ENCODE results near the gene HDAC3. TPM values are rescaled to one million over a fixed set of nuclear protein-coding genes. Genes with fewer than 3 reads are reported as not detected.

The HDAC3 gene
- total RNA-seq, 1 experiment from 2014 or later = 91.9 TPM

DNA sequence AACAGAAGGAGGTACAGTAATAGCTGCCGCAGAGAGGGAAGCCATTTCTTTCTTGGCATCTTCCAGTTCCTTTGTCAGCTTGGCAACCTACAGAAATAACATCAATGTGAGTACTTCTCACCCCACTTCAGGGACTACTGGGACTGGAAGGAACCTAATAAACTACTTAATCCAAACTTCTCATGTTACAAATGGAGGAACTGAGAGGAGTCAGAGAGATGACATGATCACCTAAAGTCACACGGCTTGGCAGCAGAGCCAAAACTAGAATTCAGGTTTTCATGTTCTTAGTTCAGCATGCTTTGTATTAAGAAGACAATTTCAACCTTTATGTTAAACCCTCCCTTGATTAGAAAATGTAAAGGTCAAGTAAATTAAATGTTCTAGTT is 62.5 kb downstream of the HDAC3 start:
- ATAC-seq (no peak), DNase-seq (ENCODE audit: low read depth, low spot score) (no peak)
- intact Hi-C loops (cut with micrococcal nuclease) = no loop called here
- no peaks in the 10 kb centered on the region for H3K27me3 ChIP-seq (ENCODE audit: insufficient read depth, low read length)
- TF ChIP-seq, protein P1, sequence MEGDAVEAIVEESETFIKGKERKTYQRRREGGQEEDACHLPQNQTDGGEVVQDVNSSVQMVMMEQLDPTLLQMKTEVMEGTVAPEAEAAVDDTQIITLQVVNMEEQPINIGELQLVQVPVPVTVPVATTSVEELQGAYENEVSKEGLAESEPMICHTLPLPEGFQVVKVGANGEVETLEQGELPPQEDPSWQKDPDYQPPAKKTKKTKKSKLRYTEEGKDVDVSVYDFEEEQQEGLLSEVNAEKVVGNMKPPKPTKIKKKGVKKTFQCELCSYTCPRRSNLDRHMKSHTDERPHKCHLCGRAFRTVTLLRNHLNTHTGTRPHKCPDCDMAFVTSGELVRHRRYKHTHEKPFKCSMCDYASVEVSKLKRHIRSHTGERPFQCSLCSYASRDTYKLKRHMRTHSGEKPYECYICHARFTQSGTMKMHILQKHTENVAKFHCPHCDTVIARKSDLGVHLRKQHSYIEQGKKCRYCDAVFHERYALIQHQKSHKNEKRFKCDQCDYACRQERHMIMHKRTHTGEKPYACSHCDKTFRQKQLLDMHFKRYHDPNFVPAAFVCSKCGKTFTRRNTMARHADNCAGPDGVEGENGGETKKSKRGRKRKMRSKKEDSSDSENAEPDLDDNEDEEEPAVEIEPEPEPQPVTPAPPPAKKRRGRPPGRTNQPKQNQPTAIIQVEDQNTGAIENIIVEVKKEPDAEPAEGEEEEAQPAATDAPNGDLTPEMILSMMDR (IDR thresholded peaks at IDR 0.05 in 2 of 3, conservative IDR thresholded peaks at IDR 0.05 in 1 of 3; ENCODE audit: borderline replicate concordance in 1 of 3, insufficient read depth in 1 of 3, low read depth in 2 of 3, low read length in 2 of 3) = no peak
- no peak for TF ChIP-seq SP1 (IDR thresholded peaks at IDR 0.05; ENCODE audit: low read depth)
- POLR2A ChIA-PET = no interaction called here
- no peak overlapping the region for H3K27ac ChIP-seq (ENCODE audit: low read depth, low read length)
- peaks cover 60 to 69% of the 10 kb centered on the region in 2 experiments for H3K36me3 ChIP-seq (ENCODE audit: control insufficient read depth in 1 of 2, insufficient read depth in 2 of 2, low read length in 2 of 2)
- H2AFZ ChIP-seq (ENCODE audit: low read depth, low read length, poor library complexity, severe bottlenecking) = no peak overlapping the region
- H3K9me2 ChIP-seq (ENCODE audit: insufficient read depth) = no peaks in the 10 kb centered on the region
- no peak overlapping the region for H3K4me2 ChIP-seq (ENCODE audit: low read length)
- no peaks in the 10 kb centered on the region for H3K79me2 ChIP-seq (ENCODE audit: insufficient read depth, low read length)
- CTCF ChIA-PET = interaction anchor here (2.4 kb wide), 1 partner anchor 10 kb away, joined by 6 read pairs; no protein-coding TSS in a partner anchor
- H3K9me3 ChIP-seq (ENCODE audit: control insufficient read depth in 1 of 2, insufficient read depth in 1 of 2, low read depth in 1 of 2, low read length in 2 of 2) = no peaks in the 10 kb centered on the region
- H3K4me1 ChIP-seq (ENCODE audit: control insufficient read depth in 1 of 2, insufficient read depth in 2 of 2, low read length in 2 of 2) = no peaks in the 10 kb centered on the region
- H4K20me1 ChIP-seq (ENCODE audit: insufficient read depth) = no peaks in the 10 kb centered on the region
- no peak overlapping the region for H3K4me3 ChIP-seq (replicated peaks in 1 of 2; ENCODE audit: low read depth in 1 of 2, low read length in 2 of 2)
- no TSS peak for BruUV-seq (replicated peaks)
- H3K9ac ChIP-seq (ENCODE audit: low read length) = no peak overlapping the region
- RAD21 ChIA-PET (ENCODE audit: low non-redundant PET in 1 of 2, low total read pairs in 2 of 2, uncharacterized antibody in 2 of 2, unreplicated experiment in 2 of 2) = no interaction called here

DNA sequence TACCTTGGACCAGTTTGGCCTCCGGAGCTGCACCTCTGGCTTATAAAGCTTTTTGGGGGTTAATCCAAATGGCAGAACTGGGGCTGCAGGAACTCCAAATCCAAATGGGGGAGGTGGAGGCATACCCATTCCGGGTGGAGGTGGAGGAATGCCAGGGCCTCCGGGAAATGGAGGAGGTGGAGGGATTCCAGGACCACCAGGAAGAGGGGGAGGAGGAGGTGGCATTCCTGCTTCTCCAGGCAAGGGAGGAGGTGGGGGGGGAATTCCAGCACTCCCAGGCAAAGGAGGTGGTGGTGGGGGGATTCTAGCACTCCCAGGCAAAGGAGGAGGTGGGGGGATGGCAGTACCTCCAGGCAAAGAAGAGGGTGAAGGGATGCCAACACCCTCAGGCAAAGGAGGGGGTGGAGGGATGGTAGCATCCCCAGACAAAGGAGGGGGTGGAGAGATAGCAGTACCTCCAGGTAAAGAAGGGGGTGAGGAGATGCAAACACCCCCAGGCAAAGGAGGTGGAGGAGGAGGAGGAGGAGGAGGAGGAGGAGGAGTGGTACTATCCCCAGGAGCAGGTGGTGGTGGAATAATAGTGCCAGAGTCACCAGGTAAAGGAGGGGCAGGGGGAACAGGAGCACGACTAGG is 63.0 kb downstream of the HDAC3 start:
- Histone ChIP-seq H3K9me3 (ENCODE audit: control insufficient read depth in 1 of 2, insufficient read depth in 1 of 2, low read depth in 1 of 2, low read length in 2 of 2) (no peaks in the 10 kb centered on the region), H3K27me3 (ENCODE audit: insufficient read depth, low read length) (no peaks in the 10 kb centered on the region), H3K4me3 (replicated peaks in 1 of 2; ENCODE audit: low read depth in 1 of 2, low read length in 2 of 2) (no peak overlapping the region), H3K9me2 (ENCODE audit: insufficient read depth) (no peaks in the 10 kb centered on the region), H3K4me2 (ENCODE audit: low read length) (no peak overlapping the region), H3K4me1 (ENCODE audit: control insufficient read depth in 1 of 2, insufficient read depth in 2 of 2, low read length in 2 of 2) (no peaks in the 10 kb centered on the region), H3K27ac (ENCODE audit: low read depth, low read length) (no peak overlapping the region), H3K36me3 (ENCODE audit: control insufficient read depth in 1 of 2, insufficient read depth in 2 of 2, low read length in 2 of 2) (peaks cover 59 to 64% of the 10 kb centered on the region in 2 experiments), H3K9ac (ENCODE audit: low read length) (no peak overlapping the region), H3K79me2 (ENCODE audit: insufficient read depth, low read length) (no peaks in the 10 kb centered on the region), H2AFZ (ENCODE audit: low read depth, low read length, poor library complexity, severe bottlenecking) (no peak overlapping the region), H4K20me1 (ENCODE audit: insufficient read depth) (no peaks in the 10 kb centered on the region)
- intact Hi-C loops (cut with micrococcal nuclease) = no loop called here
- no peak for DNase-seq (ENCODE audit: low read depth, low spot score)
- BruUV-seq (replicated peaks) = no TSS peak
- no peak for ATAC-seq
- POLR2A ChIA-PET = no interaction called here
- RAD21 ChIA-PET (ENCODE audit: low non-redundant PET in 1 of 2, low total read pairs in 2 of 2, uncharacterized antibody in 2 of 2, unreplicated experiment in 2 of 2) = no interaction called here
- CTCF ChIA-PET = interaction anchor here (2.4 kb wide), 1 partner anchor 9 kb away, joined by 6 read pairs; no protein-coding TSS in a partner anchor
- TF ChIP-seq, protein P1 (IDR thresholded peaks at IDR 0.05 in 2 of 3, conservative IDR thresholded peaks at IDR 0.05 in 1 of 3; ENCODE audit: borderline replicate concordance in 1 of 3, insufficient read depth in 1 of 3, low read depth in 2 of 3, low read length in 2 of 3) = no peak
- TF ChIP-seq, protein P2, sequence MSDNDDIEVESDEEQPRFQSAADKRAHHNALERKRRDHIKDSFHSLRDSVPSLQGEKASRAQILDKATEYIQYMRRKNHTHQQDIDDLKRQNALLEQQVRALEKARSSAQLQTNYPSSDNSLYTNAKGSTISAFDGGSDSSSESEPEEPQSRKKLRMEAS (IDR thresholded peaks at IDR 0.05) = no peak
- TF ChIP-seq, protein P3, sequence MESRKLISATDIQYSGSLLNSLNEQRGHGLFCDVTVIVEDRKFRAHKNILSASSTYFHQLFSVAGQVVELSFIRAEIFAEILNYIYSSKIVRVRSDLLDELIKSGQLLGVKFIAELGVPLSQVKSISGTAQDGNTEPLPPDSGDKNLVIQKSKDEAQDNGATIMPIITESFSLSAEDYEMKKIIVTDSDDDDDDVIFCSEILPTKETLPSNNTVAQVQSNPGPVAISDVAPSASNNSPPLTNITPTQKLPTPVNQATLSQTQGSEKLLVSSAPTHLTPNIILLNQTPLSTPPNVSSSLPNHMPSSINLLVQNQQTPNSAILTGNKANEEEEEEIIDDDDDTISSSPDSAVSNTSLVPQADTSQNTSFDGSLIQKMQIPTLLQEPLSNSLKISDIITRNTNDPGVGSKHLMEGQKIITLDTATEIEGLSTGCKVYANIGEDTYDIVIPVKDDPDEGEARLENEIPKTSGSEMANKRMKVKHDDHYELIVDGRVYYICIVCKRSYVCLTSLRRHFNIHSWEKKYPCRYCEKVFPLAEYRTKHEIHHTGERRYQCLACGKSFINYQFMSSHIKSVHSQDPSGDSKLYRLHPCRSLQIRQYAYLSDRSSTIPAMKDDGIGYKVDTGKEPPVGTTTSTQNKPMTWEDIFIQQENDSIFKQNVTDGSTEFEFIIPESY (IDR thresholded peaks at IDR 0.05; ENCODE audit: extremely low read depth, insufficient replicate concordance, low read length) = no peak
- TF ChIP-seq JUND (IDR thresholded peaks at IDR 0.05) = no peak
- no peak for TF ChIP-seq POLR2AphosphoS5 (IDR thresholded peaks at IDR 0.05; ENCODE audit: low read depth, low read length)
- TF ChIP-seq SP1 (IDR thresholded peaks at IDR 0.05; ENCODE audit: low read depth) = no peak
- TF ChIP-seq ZFX (IDR thresholded peaks at IDR 0.05) = no peak
- no peak for TF ChIP-seq EGR1 (IDR thresholded peaks at IDR 0.05; ENCODE audit: low read depth)
- no peak for TF ChIP-seq EZH2 (IDR thresholded peaks at IDR 0.05)
- no peak for TF ChIP-seq ELF1 (IDR thresholded peaks at IDR 0.05; ENCODE audit: borderline replicate concordance, low read depth)
- TF ChIP-seq POLR2A (IDR thresholded peaks at IDR 0.05; ENCODE audit: borderline replicate concordance, extremely low read depth, insufficient read depth, insufficient read length) = no peak
- TF ChIP-seq YY1 (IDR thresholded peaks at IDR 0.05; ENCODE audit: extremely low read depth, insufficient replicate concordance, low read depth, low read length) = no peak
- TF ChIP-seq CBX3 (IDR thresholded peaks at IDR 0.05; ENCODE audit: low read depth) = no peak
